Astrocyte of the cerebellum (primary cell): ENCODE results near the gene PBX2.

Experiments
- DNase-seq: peaks from one replicate; pipeline ENCODE4 v3.0.0-alpha.2; 2011; ENCODE audit warnings: low read depth
- H3K4me3 ChIP-seq: 2 replicates; pipeline ENCODE4 v1.5.1; 2011; ENCODE audit warnings: mild to moderate bottlenecking, low read depth, low read length, moderate library complexity
- in situ Hi-C: cut with HindIII; loops from 2 replicates; pipeline ENCODE4 v1.10.0; 2017; ENCODE audit warnings: low sequenced_read_pairs
- TF ChIP-seq, protein P1 (sequence below): IDR thresholded peaks from 2 replicates; pipeline ENCODE4 v1.5.1; 2012; ENCODE audit warnings: low read length, low read depth, moderate library complexity, mild to moderate bottlenecking; ENCODE audit errors: missing control alignments

Gene PBX2, protein sequence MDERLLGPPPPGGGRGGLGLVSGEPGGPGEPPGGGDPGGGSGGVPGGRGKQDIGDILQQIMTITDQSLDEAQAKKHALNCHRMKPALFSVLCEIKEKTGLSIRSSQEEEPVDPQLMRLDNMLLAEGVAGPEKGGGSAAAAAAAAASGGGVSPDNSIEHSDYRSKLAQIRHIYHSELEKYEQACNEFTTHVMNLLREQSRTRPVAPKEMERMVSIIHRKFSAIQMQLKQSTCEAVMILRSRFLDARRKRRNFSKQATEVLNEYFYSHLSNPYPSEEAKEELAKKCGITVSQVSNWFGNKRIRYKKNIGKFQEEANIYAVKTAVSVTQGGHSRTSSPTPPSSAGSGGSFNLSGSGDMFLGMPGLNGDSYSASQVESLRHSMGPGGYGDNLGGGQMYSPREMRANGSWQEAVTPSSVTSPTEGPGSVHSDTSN

DNA sequence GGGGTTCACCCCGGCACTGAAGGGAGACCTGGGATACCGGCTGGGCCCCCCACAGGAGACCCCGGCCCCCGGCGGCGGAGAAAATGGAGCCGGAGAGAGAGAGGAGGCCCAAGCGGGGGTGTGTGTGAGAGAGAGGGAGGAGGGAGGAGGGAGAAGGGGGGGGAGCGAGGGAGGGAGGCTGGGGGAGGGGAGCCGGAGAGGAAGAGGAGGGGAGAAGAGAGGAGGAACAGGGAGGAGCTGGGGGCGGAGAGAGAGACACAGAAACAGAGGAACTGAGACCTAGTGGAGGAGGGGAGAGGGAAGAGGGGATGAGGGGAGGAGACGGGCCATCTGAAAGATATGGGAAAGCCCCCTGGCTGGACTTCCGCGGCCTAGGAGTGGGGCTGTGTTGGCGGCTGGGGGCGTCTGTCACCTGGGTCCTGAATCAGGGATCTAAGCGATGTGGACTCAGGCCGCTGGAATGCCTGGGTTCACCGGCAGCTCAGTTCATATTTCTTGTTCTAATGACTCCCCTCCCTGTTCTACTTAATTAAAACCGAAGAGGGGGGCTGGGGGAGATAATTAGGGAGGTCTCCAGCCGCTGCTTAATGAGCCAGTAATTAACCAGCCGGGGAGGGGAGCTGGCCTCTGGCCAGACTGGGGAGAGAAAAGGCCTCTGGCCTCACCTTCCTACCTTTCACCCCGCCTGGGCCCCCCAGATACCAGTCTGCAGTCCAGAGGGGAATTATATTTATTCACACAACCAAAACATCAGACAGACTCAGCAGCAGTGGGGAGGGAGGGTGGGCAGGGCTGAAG lies at the start of gene PBX2:
TSS of gene PBX2 (minus strand) at position 149 of the 798 bp plus-strand sequence. CDS start 287 bp downstream, outside the sequence.
- TF ChIP-seq, protein P1, sequence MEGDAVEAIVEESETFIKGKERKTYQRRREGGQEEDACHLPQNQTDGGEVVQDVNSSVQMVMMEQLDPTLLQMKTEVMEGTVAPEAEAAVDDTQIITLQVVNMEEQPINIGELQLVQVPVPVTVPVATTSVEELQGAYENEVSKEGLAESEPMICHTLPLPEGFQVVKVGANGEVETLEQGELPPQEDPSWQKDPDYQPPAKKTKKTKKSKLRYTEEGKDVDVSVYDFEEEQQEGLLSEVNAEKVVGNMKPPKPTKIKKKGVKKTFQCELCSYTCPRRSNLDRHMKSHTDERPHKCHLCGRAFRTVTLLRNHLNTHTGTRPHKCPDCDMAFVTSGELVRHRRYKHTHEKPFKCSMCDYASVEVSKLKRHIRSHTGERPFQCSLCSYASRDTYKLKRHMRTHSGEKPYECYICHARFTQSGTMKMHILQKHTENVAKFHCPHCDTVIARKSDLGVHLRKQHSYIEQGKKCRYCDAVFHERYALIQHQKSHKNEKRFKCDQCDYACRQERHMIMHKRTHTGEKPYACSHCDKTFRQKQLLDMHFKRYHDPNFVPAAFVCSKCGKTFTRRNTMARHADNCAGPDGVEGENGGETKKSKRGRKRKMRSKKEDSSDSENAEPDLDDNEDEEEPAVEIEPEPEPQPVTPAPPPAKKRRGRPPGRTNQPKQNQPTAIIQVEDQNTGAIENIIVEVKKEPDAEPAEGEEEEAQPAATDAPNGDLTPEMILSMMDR: no peak
- H3K4me3 ChIP-seq: peak within 1 kb of the TSS; percentile 74
- in situ Hi-C loops: no loop called here
- DNase-seq: peak; percentile 74

DNA sequence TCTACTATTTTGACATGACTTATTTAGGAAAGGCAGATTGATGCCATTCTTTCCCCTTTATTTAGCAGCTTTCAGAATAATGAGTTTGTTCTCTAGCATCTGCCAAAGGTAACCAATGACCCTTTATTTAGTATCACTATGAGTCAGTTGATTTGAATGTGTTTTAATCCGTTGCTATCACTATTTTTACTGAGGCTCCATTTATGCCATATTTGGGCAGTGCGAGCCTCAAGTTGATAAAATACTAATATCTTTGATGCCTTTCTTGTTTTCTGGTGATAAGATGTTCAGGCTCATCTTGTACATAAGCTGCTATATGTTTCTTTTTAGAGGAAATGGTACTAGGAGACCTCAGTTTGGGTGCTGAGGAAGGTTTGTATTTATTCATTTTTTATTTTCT lies 49.5 kb upstream of the PBX2 start:
- TF ChIP-seq, protein P1: no peak
- DNase-seq: no peak
- no peak overlapping the region for H3K4me3 ChIP-seq
- in situ Hi-C loops: no loop called here

DNA sequence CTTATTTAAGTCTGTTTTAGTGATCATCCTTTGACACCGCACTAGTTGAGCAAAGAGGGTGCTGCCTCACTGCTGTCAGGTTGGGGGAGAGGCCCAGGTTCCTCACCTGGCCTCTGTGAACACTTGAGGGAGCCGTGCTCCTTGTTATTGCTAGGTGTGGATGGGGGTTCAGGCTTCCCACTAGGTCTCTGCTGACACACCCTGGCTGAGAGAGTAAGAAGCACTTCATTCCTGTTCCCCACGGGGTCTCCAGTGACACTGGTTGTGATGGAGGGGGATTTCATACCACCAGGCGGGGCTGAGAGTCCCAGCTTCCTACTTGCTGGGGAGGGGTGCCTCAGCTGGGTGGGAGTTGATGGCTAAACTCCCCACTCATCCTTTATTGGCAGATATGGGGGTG lies 44.9 kb upstream of the PBX2 start:
- H3K4me3 ChIP-seq: no peak overlapping the region
- no peak for DNase-seq
- in situ Hi-C loops: no loop called here
- TF ChIP-seq, protein P1: no peak

DNA sequence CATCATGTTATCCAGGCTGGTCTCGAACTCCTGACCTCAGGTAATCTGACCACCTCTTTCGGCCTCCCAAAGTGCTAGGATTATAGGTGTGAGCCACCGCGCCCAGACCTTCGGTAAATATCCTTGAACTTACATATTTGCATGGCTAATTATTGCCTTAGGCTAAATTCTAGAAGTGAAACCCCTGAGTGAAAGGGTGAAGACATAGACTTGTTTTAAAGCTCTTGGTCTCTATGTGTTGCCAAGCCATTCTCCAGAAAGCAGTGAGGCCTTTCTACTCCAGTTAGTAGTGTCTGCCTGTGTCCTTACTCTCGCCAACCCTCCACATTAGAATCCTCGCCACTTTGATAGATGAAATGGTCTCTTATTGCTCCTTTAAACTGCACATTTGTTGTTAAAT lies 36.4 kb upstream of the PBX2 start:
- in situ Hi-C loops: no loop called here
- TF ChIP-seq, protein P1: no peak
- H3K4me3 ChIP-seq: no peak overlapping the region
- no peak for DNase-seq

DNA sequence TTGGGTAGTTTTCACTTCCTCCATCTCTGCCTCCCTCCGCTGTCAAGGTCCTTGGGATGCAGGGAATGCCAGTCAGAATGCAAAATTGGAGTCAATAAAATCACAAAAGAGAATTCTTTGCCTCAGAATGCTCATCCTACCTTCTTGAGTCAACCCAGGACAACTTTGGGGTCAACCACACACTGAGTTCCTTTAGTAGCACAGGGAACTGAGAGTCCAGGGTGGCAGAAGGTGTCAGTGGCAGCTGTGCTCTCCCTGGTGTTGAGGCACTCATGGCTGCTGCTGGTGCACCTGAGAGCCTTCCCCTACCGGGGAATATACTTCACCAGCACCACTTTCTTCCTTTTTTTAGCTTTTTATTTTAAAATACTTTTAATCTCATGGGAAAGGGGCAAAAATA lies 34.7 kb upstream of the PBX2 start:
- TF ChIP-seq, protein P1: no peak
- in situ Hi-C loops: no loop called here
- H3K4me3 ChIP-seq: no peak overlapping the region
- no peak for DNase-seq

DNA sequence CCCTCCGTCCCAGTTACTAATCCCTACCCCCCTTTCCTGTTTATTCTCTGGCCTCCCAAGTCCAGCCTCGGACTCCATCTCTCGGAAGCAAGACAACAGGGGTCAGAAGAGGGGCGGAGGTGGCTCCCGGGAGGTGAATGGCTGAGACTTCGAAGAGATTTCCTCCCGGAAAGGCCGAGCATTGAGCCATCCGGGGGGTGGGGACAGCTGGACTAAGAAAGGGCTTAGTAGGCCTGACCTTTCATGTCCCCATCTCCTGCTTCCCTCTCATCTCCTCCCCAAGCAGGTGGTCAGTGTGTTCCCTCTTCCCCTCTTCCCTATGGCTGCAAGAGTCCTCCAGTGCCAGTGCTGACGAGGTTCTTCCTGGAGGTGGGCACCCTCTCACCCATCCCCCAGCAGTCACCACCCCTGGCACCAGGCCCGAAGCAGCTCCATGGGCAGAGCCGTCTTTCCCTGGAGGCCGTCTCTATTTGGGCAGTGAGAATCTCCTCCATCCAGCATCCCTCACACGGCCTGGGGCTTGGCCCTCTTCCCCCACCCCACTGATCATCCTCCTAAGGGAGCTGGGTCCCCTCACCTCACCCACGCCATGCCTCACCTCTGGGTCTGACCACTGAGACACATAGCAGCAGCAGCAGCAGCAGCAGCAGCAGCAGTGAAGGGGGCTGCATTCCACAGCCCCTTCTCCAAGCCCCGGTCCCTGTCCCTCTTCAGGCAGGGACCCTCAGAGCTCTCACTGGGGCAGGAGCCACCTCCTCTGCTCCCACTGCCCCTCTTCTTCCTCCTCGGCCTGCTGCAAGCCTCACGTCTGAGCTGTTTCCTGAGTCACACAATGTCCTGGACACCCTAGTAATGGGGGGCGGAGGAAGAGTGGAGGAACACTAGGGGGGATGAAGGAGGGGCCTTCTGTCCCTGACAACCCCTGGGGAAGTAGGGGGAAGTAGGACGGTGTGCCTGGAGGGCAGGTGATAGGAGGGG lies 33.5 kb upstream of the PBX2 start, which contains the start of gene NOTCH4:
TSS of gene NOTCH4 (minus strand) at position 810 of the 978 bp plus-strand sequence. CDS start at position 671, 139 bp downstream.
- H3K4me3 ChIP-seq: no peak within 1 kb of the TSS
- DNase-seq: no peak
- TF ChIP-seq, protein P1: no peak
- in situ Hi-C loops: no loop called here
